ENCODE data around the gene PSMB7. TPM values are rescaled to one million over a fixed set of nuclear protein-coding genes. Genes with fewer than 3 reads are reported as not detected.
"Not testable (repeated sequence)": the region's sequence is repeated elsewhere in the genome, so short reads cannot be mapped to it uniquely, and the experiment has no call there.

The PSMB7 gene
- total RNA-seq, 4 donors from 2014 or later, result 265 to 438 (median 354) TPM

DNA sequence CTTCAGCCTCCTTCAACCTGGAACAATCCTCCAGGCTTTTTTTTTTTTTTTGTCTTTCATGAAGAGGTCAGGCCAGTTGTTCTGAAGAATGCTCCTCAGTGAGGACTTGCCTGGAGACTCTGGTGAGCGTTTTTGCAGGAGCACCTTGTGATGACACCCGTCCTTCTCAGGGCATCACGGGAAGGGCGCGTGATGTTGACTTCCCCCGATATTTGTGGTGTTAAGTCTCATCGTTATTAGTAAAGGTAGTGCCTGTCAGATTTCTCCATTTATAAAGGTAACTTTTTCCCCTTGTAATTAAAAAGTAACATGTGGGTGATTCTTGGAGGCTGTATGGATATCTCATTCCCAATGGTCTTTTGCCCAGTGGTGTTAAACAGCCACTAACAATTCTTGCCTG is 11.1 kb upstream of the PSMB7 start:
- Histone ChIP-seq H3K27ac (no peak overlapping the region), H3K36me3 (no peaks in the 10 kb centered on the region), H3K9me3 (no peaks in the 10 kb centered on the region), H3K27me3 (no peaks in the 10 kb centered on the region), H3K4me1 (no peaks in the 10 kb centered on the region), H3K4me3 (no peak overlapping the region)
- DNase-seq (no peak), ATAC-seq (no peak)
- intact Hi-C loops (cut with DNase I; ENCODE audit: low total_unique reads), result no loop called here
- in situ Hi-C loops (cut with MboI; ENCODE audit: low sequenced_read_pairs in 4 of 4), result no loop called here
- TF ChIP-seq POLR2A (IDR thresholded peaks at IDR 0.05), result no peak
- TF ChIP-seq, protein P1, sequence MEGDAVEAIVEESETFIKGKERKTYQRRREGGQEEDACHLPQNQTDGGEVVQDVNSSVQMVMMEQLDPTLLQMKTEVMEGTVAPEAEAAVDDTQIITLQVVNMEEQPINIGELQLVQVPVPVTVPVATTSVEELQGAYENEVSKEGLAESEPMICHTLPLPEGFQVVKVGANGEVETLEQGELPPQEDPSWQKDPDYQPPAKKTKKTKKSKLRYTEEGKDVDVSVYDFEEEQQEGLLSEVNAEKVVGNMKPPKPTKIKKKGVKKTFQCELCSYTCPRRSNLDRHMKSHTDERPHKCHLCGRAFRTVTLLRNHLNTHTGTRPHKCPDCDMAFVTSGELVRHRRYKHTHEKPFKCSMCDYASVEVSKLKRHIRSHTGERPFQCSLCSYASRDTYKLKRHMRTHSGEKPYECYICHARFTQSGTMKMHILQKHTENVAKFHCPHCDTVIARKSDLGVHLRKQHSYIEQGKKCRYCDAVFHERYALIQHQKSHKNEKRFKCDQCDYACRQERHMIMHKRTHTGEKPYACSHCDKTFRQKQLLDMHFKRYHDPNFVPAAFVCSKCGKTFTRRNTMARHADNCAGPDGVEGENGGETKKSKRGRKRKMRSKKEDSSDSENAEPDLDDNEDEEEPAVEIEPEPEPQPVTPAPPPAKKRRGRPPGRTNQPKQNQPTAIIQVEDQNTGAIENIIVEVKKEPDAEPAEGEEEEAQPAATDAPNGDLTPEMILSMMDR (IDR thresholded peaks at IDR 0.05 in 4 of 5, conservative IDR thresholded peaks at IDR 0.05 in 1 of 5), result no peak

DNA sequence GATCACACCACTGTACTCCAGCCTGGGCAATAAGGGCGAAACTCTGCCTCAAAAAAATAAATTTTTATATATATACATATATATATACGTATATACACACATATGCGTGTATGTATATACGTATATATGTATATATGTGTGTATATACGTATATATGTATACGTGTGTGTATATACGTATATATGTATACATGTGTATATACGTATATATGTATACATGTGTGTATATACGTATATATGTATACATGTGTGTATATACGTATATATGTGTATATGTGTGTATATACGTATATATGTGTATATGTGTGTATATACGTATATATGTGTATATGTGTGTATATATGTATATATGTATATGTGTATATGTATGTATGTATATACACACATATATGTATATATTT is 10.5 kb upstream of the PSMB7 start:
- H3K36me3 ChIP-seq; H3K9me3 ChIP-seq; H3K4me1 ChIP-seq; H3K27me3 ChIP-seq; ATAC-seq; in situ Hi-C loops (cut with MboI; ENCODE audit: low sequenced_read_pairs in 4 of 4); intact Hi-C loops (cut with DNase I; ENCODE audit: low total_unique reads); H3K27ac ChIP-seq; DNase-seq; H3K4me3 ChIP-seq: not testable (repeated sequence)

GRCh38 chr9:124423591-124423990 is 8.3 kb upstream of the PSMB7 start:
- Histone ChIP-seq H3K36me3 (no peaks in the 10 kb centered on the region), H3K9me3 (no peaks in the 10 kb centered on the region), H3K27me3 (no peaks in the 10 kb centered on the region), H3K4me1 (no peaks in the 10 kb centered on the region), H3K27ac (no peak overlapping the region), H3K4me3 (no peak overlapping the region)
- no peak for TF ChIP-seq POLR2A (IDR thresholded peaks at IDR 0.05)
- TF ChIP-seq, protein P1 (IDR thresholded peaks at IDR 0.05 in 4 of 5, conservative IDR thresholded peaks at IDR 0.05 in 1 of 5), result no peak
- intact Hi-C loops (cut with DNase I; ENCODE audit: low total_unique reads), result no loop called here
- DNase-seq (no peak), ATAC-seq (no peak)
- in situ Hi-C loops (cut with MboI; ENCODE audit: low sequenced_read_pairs in 4 of 4), result no loop called here

GRCh38 chr9:124423155-124423554 is 7.9 kb upstream of the PSMB7 start:
- in situ Hi-C loops (cut with MboI; ENCODE audit: low sequenced_read_pairs in 4 of 4) (no loop called here), intact Hi-C loops (cut with DNase I; ENCODE audit: low total_unique reads) (no loop called here)
- DNase-seq (no peak), ATAC-seq (no peak)
- no peaks in the 10 kb centered on the region for H3K27me3 ChIP-seq
- no peak overlapping the region for H3K27ac ChIP-seq
- TF ChIP-seq, protein P1 (IDR thresholded peaks at IDR 0.05 in 4 of 5, conservative IDR thresholded peaks at IDR 0.05 in 1 of 5), result no peak
- no peak for TF ChIP-seq POLR2A (IDR thresholded peaks at IDR 0.05)
- H3K36me3 ChIP-seq, result no peaks in the 10 kb centered on the region
- no peak overlapping the region for H3K4me3 ChIP-seq
- no peaks in the 10 kb centered on the region for H3K4me1 ChIP-seq
- H3K9me3 ChIP-seq, result no peaks in the 10 kb centered on the region

GRCh38 chr9:124420991-124421543 is 5.8 kb upstream of the PSMB7 start:
- in situ Hi-C loops (cut with MboI; ENCODE audit: low sequenced_read_pairs in 4 of 4), result no loop called here
- TF ChIP-seq, protein P1 (IDR thresholded peaks at IDR 0.05 in 4 of 5, conservative IDR thresholded peaks at IDR 0.05 in 1 of 5), result no peak
- TF ChIP-seq POLR2A (IDR thresholded peaks at IDR 0.05), result no peak
- intact Hi-C loops (cut with DNase I; ENCODE audit: low total_unique reads), result no loop called here
- ATAC-seq (no peak), DNase-seq (no peak)
- no peak overlapping the region for H3K4me3 ChIP-seq
- H3K36me3 ChIP-seq, result no peaks in the 10 kb centered on the region
- no peaks in the 10 kb centered on the region for H3K9me3 ChIP-seq
- no peak overlapping the region for H3K27ac ChIP-seq
- no peaks in the 10 kb centered on the region for H3K4me1 ChIP-seq
- H3K27me3 ChIP-seq, result no peaks in the 10 kb centered on the region

All from gastrocnemius medialis (tissue), 4 donors.